ENCODE measurements around the gene RPUSD1.

Gene RPUSD1

GRCh38 chr16:803754-804080 lies 15.5 kb upstream of the RPUSD1 start:
- no peaks in the 10 kb centered on the region for H3K9me3 ChIP-seq (ENCODE audit: insufficient read depth, low read depth, low read length)
- no peaks in the 10 kb centered on the region for H3K36me3 ChIP-seq (ENCODE audit: insufficient read depth, low read length)
- no peak overlapping the region for H3K9ac ChIP-seq (ENCODE audit: low read depth, low read length)
- WGBS, result 68% methylated on average over 6 of the region's 8 CpGs
- peaks cover 54% of the 10 kb centered on the region for H3K27me3 ChIP-seq (ENCODE audit: insufficient read depth, low read length)
- no peaks in the 10 kb centered on the region for H3K4me1 ChIP-seq (ENCODE audit: insufficient read depth, low read length)
- no peak overlapping the region for H3K27ac ChIP-seq (ENCODE audit: low read depth, low read length)
- no peak overlapping the region for H3K4me3 ChIP-seq (ENCODE audit: low read length)

GRCh38 chr16:802914-803753 lies 15.0 kb upstream of the RPUSD1 start:
- Histone ChIP-seq H3K4me3 (ENCODE audit: low read length) (no peak overlapping the region), H3K9ac (ENCODE audit: low read depth, low read length) (no peak overlapping the region), H3K36me3 (ENCODE audit: insufficient read depth, low read length) (no peaks in the 10 kb centered on the region), H3K4me1 (ENCODE audit: insufficient read depth, low read length) (no peaks in the 10 kb centered on the region), H3K27ac (ENCODE audit: low read depth, low read length) (no peak overlapping the region), H3K9me3 (ENCODE audit: insufficient read depth, low read depth, low read length) (no peaks in the 10 kb centered on the region), H3K27me3 (ENCODE audit: insufficient read depth, low read length) (peaks cover 50% of the 10 kb centered on the region)
- 84% methylated on average over 33 of the region's 33 CpGs for WGBS

- H3K4me3 ChIP-seq (ENCODE audit: low read length), result no peak overlapping the region
- WGBS, result 82% methylated on average over 7 of the region's 7 CpGs
- H3K9ac ChIP-seq (ENCODE audit: low read depth, low read length), result no peak overlapping the region
- H3K9me3 ChIP-seq (ENCODE audit: insufficient read depth, low read depth, low read length), result no peaks in the 10 kb centered on the region
- no peaks in the 10 kb centered on the region for H3K4me1 ChIP-seq (ENCODE audit: insufficient read depth, low read length)
- peaks cover 3% of the 10 kb centered on the region; the same call in 1 of the 2 replicates for H3K36me3 ChIP-seq (ENCODE audit: insufficient read depth, low read length)
- no peak overlapping the region for H3K27ac ChIP-seq (ENCODE audit: low read depth, low read length)
- peaks cover 50% of the 10 kb centered on the region for H3K27me3 ChIP-seq (ENCODE audit: insufficient read depth, low read length)
Observed at GRCh38 chr16:802461-802860, 14.3 kb upstream of the RPUSD1 start.

DNA sequence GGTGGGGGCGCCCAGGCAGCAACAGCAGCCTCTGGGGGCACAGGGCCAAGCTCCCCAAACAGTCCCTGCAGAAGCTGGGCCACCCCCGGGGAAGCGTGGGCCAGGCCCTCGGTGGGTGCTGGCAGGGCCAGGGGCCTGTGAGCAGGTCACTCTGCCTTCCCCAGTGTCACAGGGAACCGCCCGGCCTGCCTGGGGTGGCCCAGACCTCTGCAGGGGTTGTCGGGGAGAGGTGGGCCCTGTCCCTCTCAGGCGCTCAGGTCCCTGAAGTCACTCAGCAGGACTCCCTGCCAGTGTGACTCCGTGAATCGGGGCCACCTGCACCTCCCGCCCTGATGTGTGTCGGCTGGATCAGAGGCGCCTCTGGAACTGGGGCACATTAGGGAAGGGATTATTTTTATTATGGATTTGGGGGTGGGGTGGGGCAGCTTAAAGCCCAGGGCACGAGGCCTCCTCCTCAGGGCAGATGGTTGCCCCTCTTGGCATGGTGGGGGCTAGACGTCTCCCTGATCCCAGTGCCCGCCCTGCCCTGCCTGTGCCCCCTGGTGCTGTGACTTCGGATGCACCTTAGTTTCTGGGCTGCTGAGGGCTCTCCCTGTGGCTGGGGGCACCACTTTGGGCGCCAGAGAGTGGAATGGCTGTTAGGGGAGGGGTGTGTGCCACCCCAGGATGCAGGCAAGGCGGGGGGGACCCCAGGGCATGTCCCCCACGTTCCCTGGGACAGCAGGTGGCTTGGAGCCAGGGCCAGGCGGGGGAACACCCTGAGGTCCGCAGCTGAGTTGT lies 13.6 kb upstream of the RPUSD1 start:
- no peaks in the 10 kb centered on the region for H3K9me3 ChIP-seq (ENCODE audit: insufficient read depth, low read depth, low read length)
- H3K4me1 ChIP-seq (ENCODE audit: insufficient read depth, low read length), result no peaks in the 10 kb centered on the region
- H3K27me3 ChIP-seq (ENCODE audit: insufficient read depth, low read length), result peaks cover 50% of the 10 kb centered on the region
- no peak overlapping the region for H3K9ac ChIP-seq (ENCODE audit: low read depth, low read length)
- H3K27ac ChIP-seq (ENCODE audit: low read depth, low read length), result no peak overlapping the region
- H3K4me3 ChIP-seq (ENCODE audit: low read length), result no peak overlapping the region
- peaks cover 4% of the 10 kb centered on the region; the same call in 1 of the 2 replicates for H3K36me3 ChIP-seq (ENCODE audit: insufficient read depth, low read length)
- 69% methylated on average over 22 of the region's 22 CpGs for WGBS

DNA sequence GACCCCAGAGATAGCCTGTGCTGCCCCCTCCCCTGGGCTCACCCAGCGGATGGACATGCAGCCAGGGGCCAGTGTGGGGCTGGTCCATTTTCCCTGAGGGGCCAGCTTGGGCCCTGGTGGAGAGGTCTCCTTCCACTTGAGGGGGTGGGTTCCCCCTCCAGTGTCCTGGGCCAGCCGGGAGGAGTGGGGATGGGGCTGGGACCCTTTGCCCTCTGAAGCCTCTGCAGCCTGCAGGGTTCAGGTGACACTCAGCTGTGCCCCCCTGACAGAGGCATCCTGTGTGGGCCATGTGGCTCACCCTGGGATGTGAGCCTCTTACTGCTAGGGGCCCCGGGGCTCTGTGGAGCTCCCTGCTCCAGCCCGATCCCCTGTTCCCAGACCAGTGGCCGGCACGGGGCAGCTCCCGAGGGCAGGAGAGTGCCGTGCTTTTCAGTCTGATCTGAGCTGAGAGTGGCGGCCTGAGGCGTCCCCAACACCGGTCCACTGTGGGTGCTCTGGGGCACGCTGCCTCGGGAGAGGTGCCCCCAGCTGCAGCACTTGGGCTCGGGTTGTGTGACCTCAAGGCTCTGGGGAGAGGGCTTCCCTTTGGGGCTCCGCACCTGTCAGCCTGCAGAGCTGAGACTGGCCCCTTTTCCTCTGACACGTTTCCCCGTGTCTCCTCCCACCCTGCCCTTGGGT lies 12.8 kb upstream of the RPUSD1 start:
- WGBS, result 35% methylated on average over 17 of the region's 17 CpGs
- H3K27ac ChIP-seq (ENCODE audit: low read depth, low read length), result no peak overlapping the region
- H3K9me3 ChIP-seq (ENCODE audit: insufficient read depth, low read depth, low read length), result no peaks in the 10 kb centered on the region
- peaks cover 7% of the 10 kb centered on the region; the same call in 1 of the 2 replicates for H3K36me3 ChIP-seq (ENCODE audit: insufficient read depth, low read length)
- H3K27me3 ChIP-seq (ENCODE audit: insufficient read depth, low read length), result peaks cover 50% of the 10 kb centered on the region
- H3K4me3 ChIP-seq (ENCODE audit: low read length), result no peak overlapping the region
- H3K4me1 ChIP-seq (ENCODE audit: insufficient read depth, low read length), result no peaks in the 10 kb centered on the region
- H3K9ac ChIP-seq (ENCODE audit: low read depth, low read length), result no peak overlapping the region

DNA sequence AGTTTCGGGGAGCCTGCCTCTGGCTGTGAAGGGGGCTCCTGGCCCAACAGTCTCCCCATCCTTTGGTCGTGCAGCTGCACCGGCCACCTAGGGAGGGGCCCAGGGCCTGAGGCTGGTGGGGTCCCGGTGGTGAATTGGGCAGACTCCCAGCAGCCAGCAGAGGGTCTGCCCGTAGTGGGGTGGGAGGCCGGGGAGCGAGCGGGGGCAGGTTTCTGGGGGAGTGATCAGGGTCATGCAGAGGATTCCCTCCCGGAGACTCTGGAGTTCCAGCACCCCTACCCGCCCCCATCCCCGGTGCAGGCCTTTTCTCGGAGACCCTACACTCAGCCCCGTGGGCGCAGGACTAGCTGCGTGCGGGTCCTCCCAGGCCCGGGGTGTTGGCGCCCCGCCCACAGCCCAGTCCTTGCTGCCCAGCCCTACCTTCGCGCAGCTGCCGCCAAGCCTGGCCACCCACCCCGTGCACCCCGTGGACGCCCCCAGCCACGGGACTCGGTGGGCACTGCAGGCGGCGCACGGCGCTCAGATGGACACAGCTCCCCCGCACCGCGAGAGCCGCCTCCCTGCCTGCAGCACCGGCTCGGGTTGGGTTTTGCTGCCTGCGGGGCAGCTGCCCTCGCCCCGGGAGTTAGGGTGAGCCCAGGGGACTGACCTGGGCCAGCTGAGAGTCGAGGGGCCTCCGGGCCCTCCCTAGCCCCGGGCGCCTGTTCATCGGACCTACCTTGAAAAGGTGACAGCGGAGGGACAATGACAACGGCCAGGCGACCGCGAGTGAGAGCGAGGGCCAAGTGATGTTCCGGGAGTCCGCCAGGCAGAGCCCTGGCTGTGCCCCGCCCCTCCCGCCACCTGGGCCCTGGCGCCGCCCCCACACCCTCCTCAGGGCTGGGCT lies 12.0 kb upstream of the RPUSD1 start, which contains the start of gene GNG13:
GNG13 (minus strand) TSS at position 787 of the 886 bp plus-strand sequence. CDS start 1,657 bp downstream, outside the sequence.
- Histone ChIP-seq H3K27ac (ENCODE audit: low read depth, low read length) (no peak within 1 kb of the TSS), H3K27me3 (ENCODE audit: insufficient read depth, low read length) (peaks cover 48% of the 10 kb centered on the region)

DNA sequence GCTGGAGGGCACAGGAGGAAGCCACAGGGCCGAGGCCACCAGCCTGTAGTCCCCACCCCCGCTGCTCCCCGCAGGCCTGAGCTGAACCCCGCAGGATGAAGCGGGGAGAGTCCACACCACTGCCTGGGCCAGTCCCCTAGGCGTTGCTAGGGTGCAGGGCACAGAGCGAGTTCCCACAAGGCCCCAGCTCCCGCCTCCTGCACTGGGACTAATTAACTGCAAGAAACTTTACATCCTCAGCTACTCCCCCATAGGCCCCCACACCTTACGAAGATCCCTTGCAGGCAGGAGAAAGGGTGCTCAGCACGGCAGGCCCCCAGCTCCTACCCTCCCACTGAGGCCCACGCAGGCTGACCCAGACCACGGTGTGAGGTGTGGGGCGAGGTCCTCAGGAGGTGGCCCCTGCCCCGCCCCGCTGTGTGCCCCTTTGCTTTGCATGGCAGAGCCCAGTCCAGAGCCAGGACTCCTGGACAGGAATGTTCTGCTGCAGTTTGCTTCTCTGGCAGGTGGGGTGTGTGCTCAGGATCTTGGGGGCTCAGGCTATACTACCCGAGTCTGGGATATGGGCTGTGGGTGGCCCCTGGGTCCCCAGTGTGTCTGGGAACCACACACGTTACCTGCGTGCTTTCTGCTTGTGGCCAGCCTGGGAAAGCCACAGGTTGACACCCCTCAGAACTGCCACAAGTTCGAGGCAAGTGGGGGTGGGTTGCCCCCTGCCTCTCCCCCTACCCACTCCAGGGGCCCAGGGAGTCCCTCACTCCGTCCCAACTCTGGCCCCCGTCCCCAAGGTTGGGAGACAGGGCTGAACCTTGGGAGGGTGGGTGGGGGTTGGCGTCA lies 11.1 kb upstream of the RPUSD1 start:
- H3K36me3 ChIP-seq (ENCODE audit: insufficient read depth, low read length), result peaks cover 14% of the 10 kb centered on the region; the same call in 1 of the 2 replicates
- H3K9me3 ChIP-seq (ENCODE audit: insufficient read depth, low read depth, low read length), result no peaks in the 10 kb centered on the region
- 80% methylated on average over 20 of the region's 22 CpGs for WGBS
- no peak overlapping the region for H3K27ac ChIP-seq (ENCODE audit: low read depth, low read length)
- no peak overlapping the region; the same call in 1 of the 2 replicates for H3K9ac ChIP-seq (ENCODE audit: low read depth, low read length)
- no peaks in the 10 kb centered on the region for H3K4me1 ChIP-seq (ENCODE audit: insufficient read depth, low read length)
- no peak overlapping the region for H3K4me3 ChIP-seq (ENCODE audit: low read length)
- H3K27me3 ChIP-seq (ENCODE audit: insufficient read depth, low read length), result peaks cover 42% of the 10 kb centered on the region

More for the DNA sequence above, 12.0 kb upstream of the RPUSD1 start, which contains the start of gene GNG13:
- 10% methylated on average over 57 of the region's 57 CpGs for WGBS
- 0 out of 2 replicates have a peak within 1 kb of the TSS, but pooled peaks have one; percentile 31 for H3K9ac ChIP-seq (ENCODE audit: low read depth, low read length)
- peaks cover 7% of the 10 kb centered on the region; the same call in 1 of the 2 replicates for H3K36me3 ChIP-seq (ENCODE audit: insufficient read depth, low read length)
- no peaks in the 10 kb centered on the region for H3K4me1 ChIP-seq (ENCODE audit: insufficient read depth, low read length)
- H3K4me3 ChIP-seq (ENCODE audit: low read length), result peak within 1 kb of the TSS; percentile 44
- H3K9me3 ChIP-seq (ENCODE audit: insufficient read depth, low read depth, low read length), result no peaks in the 10 kb centered on the region

DNA sequence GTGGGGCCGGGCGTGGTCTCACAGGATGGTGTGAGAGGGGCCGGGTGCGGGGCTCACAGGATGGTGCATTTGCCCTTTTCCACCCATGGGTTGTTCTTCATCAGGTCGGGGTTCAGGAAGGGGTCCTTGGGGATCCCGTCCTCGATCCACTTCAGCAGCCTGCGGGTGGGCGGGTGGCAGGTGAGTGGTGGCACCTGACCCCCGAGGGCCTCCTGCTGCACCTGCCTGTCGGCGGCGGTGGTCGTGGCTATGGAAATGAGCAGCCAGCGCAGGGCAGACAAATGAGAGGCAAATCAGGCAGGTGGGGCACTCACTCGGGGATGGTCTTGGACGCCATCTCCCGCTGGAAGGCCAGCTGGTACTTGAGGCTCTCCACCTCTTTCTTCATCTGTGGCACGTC lies 10.5 kb upstream of the RPUSD1 start:
- H3K4me3 ChIP-seq (ENCODE audit: low read length), result no peak overlapping the region
- no peak overlapping the region for H3K9ac ChIP-seq (ENCODE audit: low read depth, low read length)
- H3K27ac ChIP-seq (ENCODE audit: low read depth, low read length), result no peak overlapping the region
- no peaks in the 10 kb centered on the region for H3K9me3 ChIP-seq (ENCODE audit: insufficient read depth, low read depth, low read length)
- peaks cover 36% of the 10 kb centered on the region for H3K27me3 ChIP-seq (ENCODE audit: insufficient read depth, low read length)
- 92% methylated on average over 19 of the region's 19 CpGs for WGBS
- H3K36me3 ChIP-seq (ENCODE audit: insufficient read depth, low read length), result peaks cover 14% of the 10 kb centered on the region; the same call in 1 of the 2 replicates
- no peaks in the 10 kb centered on the region for H3K4me1 ChIP-seq (ENCODE audit: insufficient read depth, low read length)

GRCh38 chr16:797686-798085 lies 9.5 kb upstream of the RPUSD1 start:
- Histone ChIP-seq H3K9me3 (ENCODE audit: insufficient read depth, low read depth, low read length) (no peaks in the 10 kb centered on the region), H3K27ac (ENCODE audit: low read depth, low read length) (no peak overlapping the region), H3K27me3 (ENCODE audit: insufficient read depth, low read length) (peaks cover 27% of the 10 kb centered on the region), H3K4me3 (ENCODE audit: low read length) (no peak overlapping the region), H3K36me3 (ENCODE audit: insufficient read depth, low read length) (peaks cover 21% of the 10 kb centered on the region), H3K4me1 (ENCODE audit: insufficient read depth, low read length) (no peaks in the 10 kb centered on the region), H3K9ac (ENCODE audit: low read depth, low read length) (no peak overlapping the region)
- 96% methylated on average over 20 of the region's 22 CpGs for WGBS

GRCh38 chr16:797120-797420 lies 8.9 kb upstream of the RPUSD1 start:
- Histone ChIP-seq H3K36me3 (ENCODE audit: insufficient read depth, low read length) (peaks cover 27% of the 10 kb centered on the region), H3K27ac (ENCODE audit: low read depth, low read length) (no peak overlapping the region), H3K9me3 (ENCODE audit: insufficient read depth, low read depth, low read length) (no peaks in the 10 kb centered on the region), H3K9ac (ENCODE audit: low read depth, low read length) (no peak overlapping the region), H3K27me3 (ENCODE audit: insufficient read depth, low read length) (peaks cover 20% of the 10 kb centered on the region), H3K4me3 (ENCODE audit: low read length) (no peak overlapping the region), H3K4me1 (ENCODE audit: insufficient read depth, low read length) (no peaks in the 10 kb centered on the region)
- WGBS, result 86% methylated on average over 2 of the region's 2 CpGs
